Epithelial cell of esophagus (primary cell): ENCODE results near the gene CFAP97.

Experiments used
- DNase-seq: peaks from one replicate; pipeline ENCODE4 v3.0.0; 2010; ENCODE audit warnings: low read depth
- H3K4me3 ChIP-seq: 2 replicates; pipeline ENCODE4 v1.5.1; 2011; ENCODE audit warnings: mild to moderate bottlenecking, low read length, control low read depth
- CTCF ChIP-seq: IDR thresholded peaks from 2 replicates; pipeline ENCODE4 v1.5.1; 2011; ENCODE audit warnings: low read depth, mild to moderate bottlenecking, low read length, control low read depth, inconsistent platforms; ENCODE audit not compliant: insufficient read depth; ENCODE audit errors: missing control alignments

CFAP97 gene

GRCh38 chr4:185134307-185134869 is 69.4 kb downstream of the CFAP97 start:
- peak; percentile 65 for TF ChIP-seq CTCF
- H3K4me3 ChIP-seq = no peak overlapping the region
- peak; percentile 62 for DNase-seq

GRCh38 chr4:185128272-185129119 is 75.3 kb downstream of the CFAP97 start:
- H3K4me3 ChIP-seq = peak overlapping the region; percentile 41
- TF ChIP-seq CTCF = no peak
- DNase-seq = peak; percentile 60

GRCh38 chr4:185127021-185127925 is 76.5 kb downstream of the CFAP97 start:
- H3K4me3 ChIP-seq = peak overlapping the region; percentile 41
- TF ChIP-seq CTCF = no peak
- peak; percentile 21 for DNase-seq

- DNase-seq = no peak
- no peak overlapping the region for H3K4me3 ChIP-seq
- TF ChIP-seq CTCF = no peak
These were observed 79.8 kb downstream of the CFAP97 start for GRCh38 chr4:185124006-185124405.

- no peak for DNase-seq
- no peak overlapping the region for H3K4me3 ChIP-seq
- no peak for TF ChIP-seq CTCF
These were observed 81.0 kb downstream of the CFAP97 start for GRCh38 chr4:185122681-185123345.

- DNase-seq = no peak
- H3K4me3 ChIP-seq = no peak overlapping the region
- TF ChIP-seq CTCF = no peak
These were observed 83.2 kb downstream of the CFAP97 start for GRCh38 chr4:185120631-185120946.
